ENCODE data around the gene HDAC8.
"Not testable (repeated sequence)": the region's sequence is repeated elsewhere in the genome, so short reads cannot be mapped to it uniquely, and the experiment has no call there.

Gene HDAC8

GRCh38 chrX:72371405-72371804 is 201.2 kb downstream of the HDAC8 start:
- no peak for DNase-seq

GRCh38 chrX:72368796-72369195 is 203.8 kb downstream of the HDAC8 start:
- DNase-seq, result no peak

- DNase-seq, result no peak
Observed at GRCh38 chrX:72367516-72367915, 205.1 kb downstream of the HDAC8 start.

- DNase-seq, result no peak
Observed at GRCh38 chrX:72366701-72367454, 205.8 kb downstream of the HDAC8 start.

- no peak for DNase-seq
Observed at GRCh38 chrX:72366178-72366577, 206.5 kb downstream of the HDAC8 start.

- DNase-seq, result no peak
Observed at GRCh38 chrX:72365126-72365525, 207.5 kb downstream of the HDAC8 start.

GRCh38 chrX:72360326-72360725 is 212.3 kb downstream of the HDAC8 start:
- no peak for DNase-seq

GRCh38 chrX:72358313-72358712 is 214.3 kb downstream of the HDAC8 start:
- no peak for DNase-seq

- no peak for DNase-seq
Observed at GRCh38 chrX:72352786-72353185, 219.9 kb downstream of the HDAC8 start.

- no peak for DNase-seq
Observed at GRCh38 chrX:72351606-72352334, 220.9 kb downstream of the HDAC8 start.

- no peak for DNase-seq
Observed at GRCh38 chrX:72349190-72349589, 223.5 kb downstream of the HDAC8 start.

GRCh38 chrX:72348247-72348979 is 224.2 kb downstream of the HDAC8 start:
- DNase-seq, result no peak

- no peak for DNase-seq
Observed at GRCh38 chrX:72347366-72347765, 225.3 kb downstream of the HDAC8 start.

GRCh38 chrX:72346302-72346949 is 226.2 kb downstream of the HDAC8 start:
- no peak for DNase-seq

GRCh38 chrX:72340626-72341025 is 232.0 kb downstream of the HDAC8 start:
- no peak for DNase-seq

- DNase-seq, result no peak
Observed at GRCh38 chrX:72340041-72340440, 232.6 kb downstream of the HDAC8 start.

GRCh38 chrX:72330131-72330530 is 242.5 kb downstream of the HDAC8 start:
- DNase-seq, result no peak

- DNase-seq, result no peak
Observed at GRCh38 chrX:72326605-72327300, 245.9 kb downstream of the HDAC8 start.

- not testable (repeated sequence) for DNase-seq
Observed at GRCh38 chrX:72319651-72320050, 253.0 kb downstream of the HDAC8 start.

GRCh38 chrX:72317139-72317538 is 255.5 kb downstream of the HDAC8 start:
- DNase-seq, result no peak

GRCh38 chrX:72316408-72317110 is 256.1 kb downstream of the HDAC8 start:
- no peak for DNase-seq

- no peak for DNase-seq
Observed at GRCh38 chrX:72314881-72315280, 257.8 kb downstream of the HDAC8 start.
